NCI-H774 (cell line): Measurements from ENCODE around the gene HSPA6.
"Not testable (repeated sequence)": the region's sequence is repeated elsewhere in the genome, so short reads cannot be mapped to it uniquely, and the experiment has no call there.

Source experiments
- DNase-seq: peaks from one replicate; lab custom pipeline; 2025; lab: John Stamatoyannopoulos, UW

The HSPA6 gene

GRCh38 chr1:161503394-161503748, 21.0 kb upstream of the HSPA6 start:
- DNase-seq = no peak

GRCh38 chr1:161505686-161506085, 18.7 kb upstream of the HSPA6 start:
- DNase-seq = no peak

GRCh38 chr1:161506336-161507223, 17.8 kb upstream of the HSPA6 start:
- no peak for DNase-seq

- no peak for DNase-seq
Measured at GRCh38 chr1:161510477-161510876, 13.9 kb upstream of the HSPA6 start.

- DNase-seq = no peak
Measured at GRCh38 chr1:161511018-161511755, 13.2 kb upstream of the HSPA6 start.

GRCh38 chr1:161511756-161512060, 12.6 kb upstream of the HSPA6 start:
- DNase-seq = no peak

GRCh38 chr1:161512636-161513447, 11.5 kb upstream of the HSPA6 start:
- DNase-seq = not testable (repeated sequence)

- not testable (repeated sequence) for DNase-seq
Measured at GRCh38 chr1:161513448-161513780, 10.9 kb upstream of the HSPA6 start.

- not testable (repeated sequence) for DNase-seq
Measured at GRCh38 chr1:161513953-161514352, 10.4 kb upstream of the HSPA6 start.

- DNase-seq = not testable (repeated sequence)
Measured at GRCh38 chr1:161523041-161523816, 1.1 kb upstream of the HSPA6 start.

- DNase-seq = not testable (repeated sequence)
Measured at GRCh38 chr1:161524742-161525291, 477 bp downstream of the HSPA6 start.

- DNase-seq = not testable (repeated sequence)
Measured at GRCh38 chr1:161525321-161525720, 981 bp downstream of the HSPA6 start.

GRCh38 chr1:161525918-161526317, 1.6 kb downstream of the HSPA6 start:
- not testable (repeated sequence) for DNase-seq

GRCh38 chr1:161528550-161528949, 4.2 kb downstream of the HSPA6 start:
- DNase-seq = not testable (repeated sequence)

- not testable (repeated sequence) for DNase-seq
Measured at GRCh38 chr1:161529463-161530104, 5.2 kb downstream of the HSPA6 start.

- DNase-seq = peak; percentile 41
Measured at GRCh38 chr1:161530158-161530557, 5.8 kb downstream of the HSPA6 start.

- DNase-seq = peak; percentile 85
Measured at GRCh38 chr1:161530671-161531641, 6.6 kb downstream of the HSPA6 start.

- DNase-seq = no peak
Measured at GRCh38 chr1:161531986-161532643, 7.8 kb downstream of the HSPA6 start.
